ENCODE data around the gene ASH1L. TPM values are rescaled to one million over a fixed set of nuclear protein-coding genes. Genes with fewer than 3 reads are reported as not detected.
"Not testable (repeated sequence)": the region's sequence is repeated elsewhere in the genome, so short reads cannot be mapped to it uniquely, and the experiment has no call there.

The ASH1L gene
- 15.0 and 23.3 TPM in 2 replicates for total RNA-seq

GRCh38 chr1:155562581-155563376 lies at the start of gene ASH1L:
Gene ASH1L (minus strand): TSS chr1:155562803. CDS start chr1:155521519, 41,284 bp downstream.
- no peak for TF ChIP-seq CTCF (IDR thresholded peaks at IDR 0.05; ENCODE audit: insufficient read depth, low read length, severe bottlenecking)
- peak; percentile 77 for DNase-seq (ENCODE audit: low read depth)
- H3K36me3 ChIP-seq (ENCODE audit: control insufficient read depth, insufficient read depth, low read length): peaks cover 1% of the 10 kb centered on the region
- H3K4me3 ChIP-seq (ENCODE audit: low read depth, low read length): peak within 1 kb of the TSS; percentile 70
- no peaks in the 10 kb centered on the region for H3K27me3 ChIP-seq (ENCODE audit: control insufficient read depth, insufficient read depth, low read length)
- FAIRE-seq: no peak

GRCh38 chr1:155610257-155610647 lies 47.6 kb upstream of the ASH1L start:
- not testable (repeated sequence) for H3K36me3 ChIP-seq (ENCODE audit: control insufficient read depth, insufficient read depth, low read length); DNase-seq (ENCODE audit: low read depth); FAIRE-seq; H3K27me3 ChIP-seq (ENCODE audit: control insufficient read depth, insufficient read depth, low read length)
- H3K4me3 ChIP-seq (ENCODE audit: low read depth, low read length): peak overlapping the region; percentile 73

- H3K4me3 ChIP-seq (ENCODE audit: low read depth, low read length): peak within 1 kb of the TSS; percentile 73
- peaks cover 4% of the 10 kb centered on the region for H3K36me3 ChIP-seq (ENCODE audit: control insufficient read depth, insufficient read depth, low read length)
- no peaks in the 10 kb centered on the region for H3K27me3 ChIP-seq (ENCODE audit: control insufficient read depth, insufficient read depth, low read length)
- DNase-seq (ENCODE audit: low read depth) (peak; percentile 93), FAIRE-seq (no peak)
- no peak for TF ChIP-seq CTCF (IDR thresholded peaks at IDR 0.05; ENCODE audit: insufficient read depth, low read length, severe bottlenecking)
These were observed 47.1 kb upstream of the ASH1L start, which contains the start of gene MSTO1 for GRCh38 chr1:155609515-155610256. Gene MSTO1 (plus strand): TSS chr1:155610218. CDS start chr1:155610249, 31 bp downstream.

- Histone ChIP-seq H3K27me3 (ENCODE audit: control insufficient read depth, insufficient read depth, low read length) (no peaks in the 10 kb centered on the region), H3K36me3 (ENCODE audit: control insufficient read depth, insufficient read depth, low read length) (peaks cover 4% of the 10 kb centered on the region), H3K4me3 (ENCODE audit: low read depth, low read length) (no peak overlapping the region)
- no peak for DNase-seq (ENCODE audit: low read depth)
- no peak for FAIRE-seq
- TF ChIP-seq CTCF (IDR thresholded peaks at IDR 0.05; ENCODE audit: insufficient read depth, low read length, severe bottlenecking): no peak
These were observed 46.3 kb upstream of the ASH1L start for GRCh38 chr1:155608888-155609225.

GRCh38 chr1:155607708-155608107 lies 45.1 kb upstream of the ASH1L start:
- no peak for FAIRE-seq

GRCh38 chr1:155599828-155600572 lies 37.4 kb upstream of the ASH1L start:
- not testable (repeated sequence) for H3K36me3 ChIP-seq (ENCODE audit: control insufficient read depth, insufficient read depth, low read length); FAIRE-seq; H3K4me3 ChIP-seq (ENCODE audit: low read depth, low read length); DNase-seq (ENCODE audit: low read depth); H3K27me3 ChIP-seq (ENCODE audit: control insufficient read depth, insufficient read depth, low read length)

More at GRCh38 chr1:155607708-155608107, 45.1 kb upstream of the ASH1L start:
- no peaks in the 10 kb centered on the region for H3K27me3 ChIP-seq (ENCODE audit: control insufficient read depth, insufficient read depth, low read length)
- H3K4me3 ChIP-seq (ENCODE audit: low read depth, low read length): no peak overlapping the region
- peaks cover 3% of the 10 kb centered on the region for H3K36me3 ChIP-seq (ENCODE audit: control insufficient read depth, insufficient read depth, low read length)
- DNase-seq (ENCODE audit: low read depth): no peak
- no peak for TF ChIP-seq CTCF (IDR thresholded peaks at IDR 0.05; ENCODE audit: insufficient read depth, low read length, severe bottlenecking)

Measured in bronchial epithelial cell (primary cell).